ENCODE data around the gene MAJIN.

- TF ChIP-seq POLR2AphosphoS5 (IDR thresholded peaks at IDR 0.05) (no peak), CTCF (IDR thresholded peaks at IDR 0.05) (no peak), EP300 (IDR thresholded peaks at IDR 0.05) (no peak)
Observed at GRCh38 chr11:64919627-64920026, 52.3 kb downstream of the MAJIN start.

Measured in esophagus muscularis mucosa (tissue), 4 donors.